Naive thymus-derived CD8-positive, alpha-beta T cell (primary cell): ENCODE data around the gene ADTRP. TPM values are rescaled to one million over a fixed set of nuclear protein-coding genes. Genes with fewer than 3 reads are reported as not detected.
"Not testable (repeated sequence)": the region's sequence is repeated elsewhere in the genome, so short reads cannot be mapped to it uniquely, and the experiment has no call there.

ENCODE experiments used
- ATAC-seq, 2 donors: fragments of 150-1000 bp; cut with Tn5 transposase in 1 of 2; sonication (Bioruptor Pico), chemical (Tn5 transposase) in 1 of 2; 1 replicate in 1 of 2; 2 replicates in 1 of 2; pipeline ENCODE4 v1.10.0; 2021; ENCODE audit warnings: mild to moderate bottlenecking in 2 of 2, moderate library complexity in 2 of 2
- POLR2A ChIA-PET: fragments of 350-600 bp; sonication (Branson Sonifier 250); formaldehyde crosslinking; loops from one replicate; lab custom pipeline; 2021; ENCODE audit warnings: antibody characterized with exemption; lab: Charles Lee
- DNase-seq, 10 donors: peaks; one replicate each; pipeline versions ENCODE4 v3.0.0 to v3.0.0-alpha.2; 2020 to 2022
- H3K27ac Mint-ChIP-seq, 10 donors: one replicate each; pipeline ENCODE4 v1.8.0; 2020 to 2022; ENCODE audit warnings: mild to moderate bottlenecking in 10 of 10, mixed read lengths in 10 of 10, moderate library complexity in 4 of 10, inconsistent platforms in 1 of 10
- H3K27me3 Mint-ChIP-seq, 5 donors: one replicate each; pipeline ENCODE4 v1.8.0; 2021 to 2022; ENCODE audit warnings: mixed read lengths in 5 of 5
- H3K36me3 Mint-ChIP-seq, 3 donors: one replicate each; pipeline ENCODE4 v1.8.0; 2020 to 2022; ENCODE audit warnings: mixed read lengths in 3 of 3, mild to moderate bottlenecking in 2 of 3, inconsistent platforms in 1 of 3
- H3K4me1 Mint-ChIP-seq, 4 donors: one replicate each; pipeline ENCODE4 v1.8.0; 2021 to 2022; ENCODE audit warnings: mixed read lengths in 4 of 4
- H3K4me3 Mint-ChIP-seq, 10 donors: one replicate each; pipeline ENCODE4 v1.8.0; 2020 to 2022; ENCODE audit warnings: mild to moderate bottlenecking in 10 of 10, mixed read lengths in 10 of 10, moderate library complexity in 6 of 10, inconsistent platforms in 1 of 10
- H3K9me3 Mint-ChIP-seq, 9 donors: one replicate each; pipeline ENCODE4 v1.8.0; 2020 to 2022; ENCODE audit warnings: mixed read lengths in 9 of 9, mild to moderate bottlenecking in 3 of 9, inconsistent platforms in 1 of 9, moderate library complexity in 1 of 9
- polyA plus RNA-seq, 3 donors: library from polyadenylated mRNA; unstranded; fragments of 300-500 nt; fragmentation: Illumina TruSeq; gene quantifications; one replicate each; pipeline ENCODE4 v1.2.3, GENCODE V29; 2021
- total RNA-seq, 8 experiments: library from RNA in 2 of 8; stranded (reverse) in 2 of 8; gene quantifications; one replicate each; pipeline ENCODE4 v1.2.3 and lab custom pipeline; 2021 to 2026

Gene ADTRP
- total and polyA plus RNA-seq, 5 experiments from 2014 or later, result 2.3 to 14.0 (median 7.2) TPM

GRCh38 chr6:11811644-11812264 lies 33.2 kb upstream of the ADTRP start:
- no peaks in the 10 kb centered on the region for H3K9me3 Mint-ChIP-seq
- no peak overlapping the region for H3K27ac Mint-ChIP-seq
- no peaks in the 10 kb centered on the region for H3K36me3 Mint-ChIP-seq
- DNase-seq, result no peak
- H3K27me3 Mint-ChIP-seq, result peaks cover 0 to 1% (median 0%) of the 10 kb centered on the region in 5 donors
- POLR2A ChIA-PET, result no interaction called here
- no peak for ATAC-seq
- H3K4me1 Mint-ChIP-seq, result peaks cover 3 to 7% (median 4%) of the 10 kb centered on the region in 4 donors
- no peak overlapping the region for H3K4me3 Mint-ChIP-seq

GRCh38 chr6:11810854-11811643 lies 32.4 kb upstream of the ADTRP start:
- no peaks in the 10 kb centered on the region for H3K9me3 Mint-ChIP-seq
- H3K27ac Mint-ChIP-seq, result peak overlapping the region in 1 of 10 donors; percentile 40
- H3K4me1 Mint-ChIP-seq, result peaks cover 10 to 14% (median 11%) of the 10 kb centered on the region in 4 donors
- H3K36me3 Mint-ChIP-seq, result no peaks in the 10 kb centered on the region
- no peak for DNase-seq
- POLR2A ChIA-PET, result no interaction called here
- peaks cover 0 to 1% (median 0%) of the 10 kb centered on the region in 5 donors for H3K27me3 Mint-ChIP-seq
- ATAC-seq, result no peak
- H3K4me3 Mint-ChIP-seq, result no peak overlapping the region

- POLR2A ChIA-PET, result no interaction called here
Observed at GRCh38 chr6:11810039-11810541, 31.5 kb upstream of the ADTRP start.

GRCh38 chr6:11808054-11808453 lies 29.5 kb upstream of the ADTRP start:
- no peaks in the 10 kb centered on the region for H3K9me3 Mint-ChIP-seq
- DNase-seq (no peak), ATAC-seq (no peak)
- H3K27ac Mint-ChIP-seq, result no peak overlapping the region
- H3K27me3 Mint-ChIP-seq, result peaks cover 0 to 1% (median 0%) of the 10 kb centered on the region in 5 donors
- peaks cover 11 to 23% (median 14%) of the 10 kb centered on the region in 4 donors for H3K4me1 Mint-ChIP-seq
- POLR2A ChIA-PET, result no interaction called here
- H3K4me3 Mint-ChIP-seq, result no peak overlapping the region
- no peaks in the 10 kb centered on the region for H3K36me3 Mint-ChIP-seq

More at GRCh38 chr6:11810039-11810541, 31.5 kb upstream of the ADTRP start:
- no peak overlapping the region for H3K4me3 Mint-ChIP-seq
- peaks cover 11 to 19% (median 14%) of the 10 kb centered on the region in 4 donors for H3K4me1 Mint-ChIP-seq
- DNase-seq (no peak), ATAC-seq (no peak)
- no peaks in the 10 kb centered on the region for H3K36me3 Mint-ChIP-seq
- H3K27me3 Mint-ChIP-seq, result peaks cover 0 to 1% (median 0%) of the 10 kb centered on the region in 5 donors
- H3K9me3 Mint-ChIP-seq, result no peaks in the 10 kb centered on the region
- peak overlapping the region in 1 of 10 donors; percentile 3 for H3K27ac Mint-ChIP-seq

GRCh38 chr6:11806561-11807317 lies 28.1 kb upstream of the ADTRP start:
- POLR2A ChIA-PET, result interaction anchor here (0.6 kb wide), 1 partner anchor 25 kb away, joined by 3 read pairs; no protein-coding TSS in a partner anchor
- peak overlapping the region in 8 of 10 donors; percentile 12 to 59 (median 30) for H3K4me3 Mint-ChIP-seq
- peaks cover 11 to 23% (median 14%) of the 10 kb centered on the region in 4 donors for H3K4me1 Mint-ChIP-seq
- DNase-seq, result peak in 1 of 10 donors; percentile 16
- no peaks in the 10 kb centered on the region for H3K9me3 Mint-ChIP-seq
- H3K27ac Mint-ChIP-seq, result peak overlapping the region in 7 of 10 donors; percentile 4 to 84 (median 52)
- peak; percentile 49 to 70 for ATAC-seq
- no peaks in the 10 kb centered on the region for H3K36me3 Mint-ChIP-seq
- H3K27me3 Mint-ChIP-seq, result peaks cover 0 to 1% (median 0%) of the 10 kb centered on the region in 5 donors

- POLR2A ChIA-PET, result no interaction called here
- H3K4me1 Mint-ChIP-seq, result peaks cover 11 to 23% (median 14%) of the 10 kb centered on the region in 4 donors
- peaks cover 0 to 1% (median 0%) of the 10 kb centered on the region in 5 donors for H3K27me3 Mint-ChIP-seq
- no peaks in the 10 kb centered on the region for H3K9me3 Mint-ChIP-seq
- no peak for DNase-seq
- H3K4me3 Mint-ChIP-seq, result peak overlapping the region in 1 of 10 donors; percentile 30
- ATAC-seq, result no peak
- peak overlapping the region in 2 of 10 donors; percentile 12 to 65 for H3K27ac Mint-ChIP-seq
- H3K36me3 Mint-ChIP-seq, result no peaks in the 10 kb centered on the region
Observed at GRCh38 chr6:11805259-11806053, 26.9 kb upstream of the ADTRP start.

- POLR2A ChIA-PET, result no interaction called here
- no peak for DNase-seq
- Mint-ChIP-seq H3K4me3 (peak overlapping the region in 1 of 10 donors; percentile 48), H3K27ac (no peak overlapping the region), H3K27me3 (peaks cover 0 to 1% (median 0%) of the 10 kb centered on the region in 5 donors), H3K9me3 (no peaks in the 10 kb centered on the region), H3K4me1 (peaks cover 11 to 23% (median 14%) of the 10 kb centered on the region in 4 donors), H3K36me3 (no peaks in the 10 kb centered on the region)
- no peak for ATAC-seq
Observed at GRCh38 chr6:11804701-11805100, 26.1 kb upstream of the ADTRP start.

GRCh38 chr6:11804135-11804534 lies 25.5 kb upstream of the ADTRP start:
- H3K27ac Mint-ChIP-seq, result no peak overlapping the region
- DNase-seq (no peak), ATAC-seq (no peak)
- no peaks in the 10 kb centered on the region for H3K36me3 Mint-ChIP-seq
- peaks cover 0 to 1% (median 0%) of the 10 kb centered on the region in 5 donors for H3K27me3 Mint-ChIP-seq
- POLR2A ChIA-PET, result no interaction called here
- no peaks in the 10 kb centered on the region for H3K9me3 Mint-ChIP-seq
- peaks cover 11 to 23% (median 14%) of the 10 kb centered on the region in 4 donors for H3K4me1 Mint-ChIP-seq
- H3K4me3 Mint-ChIP-seq, result no peak overlapping the region

GRCh38 chr6:11803591-11803971 lies 25.0 kb upstream of the ADTRP start:
- Mint-ChIP-seq H3K27me3 (no peaks in the 10 kb centered on the region), H3K4me1 (peaks cover 11 to 23% (median 14%) of the 10 kb centered on the region in 4 donors), H3K9me3 (no peaks in the 10 kb centered on the region), H3K27ac (no peak overlapping the region), H3K36me3 (no peaks in the 10 kb centered on the region), H3K4me3 (no peak overlapping the region)
- POLR2A ChIA-PET, result no interaction called here
- no peak for ATAC-seq
- no peak for DNase-seq

GRCh38 chr6:11802886-11803590 lies 24.4 kb upstream of the ADTRP start:
- DNase-seq, result no peak
- Mint-ChIP-seq H3K4me1 (peaks cover 11 to 23% (median 14%) of the 10 kb centered on the region in 4 donors), H3K27ac (peak overlapping the region in 1 of 10 donors; percentile 71), H3K4me3 (no peak overlapping the region), H3K9me3 (no peaks in the 10 kb centered on the region), H3K27me3 (no peaks in the 10 kb centered on the region), H3K36me3 (no peaks in the 10 kb centered on the region)
- ATAC-seq, result no peak
- POLR2A ChIA-PET, result no interaction called here

- POLR2A ChIA-PET, H3K4me1 Mint-ChIP-seq, ATAC-seq, H3K27me3 Mint-ChIP-seq, H3K9me3 Mint-ChIP-seq, H3K36me3 Mint-ChIP-seq, DNase-seq, H3K4me3 Mint-ChIP-seq: not testable (repeated sequence)
- H3K27ac Mint-ChIP-seq, result peak overlapping the region in 1 of 10 donors; percentile 8
Observed at GRCh38 chr6:11800531-11800930, 21.9 kb upstream of the ADTRP start.
